H1 (cell line): ENCODE measurements around the gene TIMM8A. TPM values are rescaled to one million over a fixed set of nuclear protein-coding genes. Genes with fewer than 3 reads are reported as not detected.

Experiments
- CTCF ChIA-PET: fragments of 300-600 bp; sonication (Branson Sonifier 250); formaldehyde crosslinking; loops from one replicate; lab custom pipeline; 2021; ENCODE audit not compliant: partially characterized antibody; lab: Charles Lee
- POLR2A ChIA-PET: fragments of 300-600 bp; sonication (Branson Sonifier 250); formaldehyde crosslinking; loops from one replicate; lab custom pipeline; 2021; ENCODE audit warnings: inconsistent platforms; ENCODE audit not compliant: partially characterized antibody; lab: Charles Lee
- DNase-seq, 2 experiments: peaks; one replicate each; pipeline versions ENCODE4 v3.0.0 to v3.0.0-alpha.2; 2010 to 2022; ENCODE audit warnings: low spot score in 2 of 2, low read depth in 1 of 2, mixed read lengths in 1 of 2
- FAIRE-seq: peaks from 2 replicates; lab custom pipeline; 2011; peaks lifted over from hg19 to GRCh38; lab: Jason Lieb, UNC
- H2AFZ ChIP-seq: 2 replicates; pipeline ENCODE4 v1.8.1; 2012; ENCODE audit warnings: low read length, inconsistent platforms
- H2AK5ac ChIP-seq: 2 replicates; pipeline ENCODE4 v1.6.1; 2013; ENCODE audit warnings: low read depth, low read length
- H2BK120ac ChIP-seq: replicated peaks from 2 replicates; pipeline ENCODE3; 2013; ENCODE audit warnings: low read depth, low read length, inconsistent platforms
- H2BK12ac ChIP-seq: 2 replicates; pipeline ENCODE4 v1.6.1; 2013; ENCODE audit warnings: low read depth, low read length
- H2BK15ac ChIP-seq: 2 replicates; pipeline ENCODE4 v1.6.1; 2013; ENCODE audit warnings: low read length
- H2BK20ac ChIP-seq: 2 replicates; pipeline ENCODE4 v1.6.1; 2013; ENCODE audit warnings: low read length
- H2BK5ac ChIP-seq: 2 replicates; pipeline ENCODE4 v1.6.1; 2013; ENCODE audit warnings: low read depth, low read length
- H3K14ac ChIP-seq: 2 replicates; pipeline ENCODE4 v1.6.1; 2013; ENCODE audit warnings: inconsistent platforms; ENCODE audit not compliant: insufficient read length
- H3K18ac ChIP-seq: 2 replicates; pipeline ENCODE4 v1.6.1; 2013; ENCODE audit warnings: low read length; ENCODE audit errors: extremely low read depth
- H3K23ac ChIP-seq: 2 replicates; pipeline ENCODE4 v1.6.1; 2013; ENCODE audit warnings: inconsistent platforms; ENCODE audit not compliant: insufficient read length
- H3K23me2 ChIP-seq: 2 replicates; pipeline ENCODE4 v1.6.1; 2013; ENCODE audit warnings: low read depth, low read length
- H3K27ac ChIP-seq: 2 replicates; pipeline ENCODE4 v1.6.1; 2011; ENCODE audit warnings: low read depth, low read length, inconsistent platforms
- H3K27me3 ChIP-seq, 4 experiments: replicated peaks in 1 of 4; 1 replicate in 1 of 4; 2 replicates in 3 of 4; pipeline versions ENCODE4 v1.6.1 to v1.8.1; 2011 to 2013; ENCODE audit warnings: low read length in 3 of 4, mild to moderate bottlenecking in 3 of 4, inconsistent platforms in 2 of 4, mixed read lengths in 2 of 4, moderate library complexity in 1 of 4; ENCODE audit not compliant: control insufficient read depth in 3 of 4, insufficient read depth in 3 of 4; ENCODE audit errors: extremely low read depth in 1 of 4
- H3K36me3 ChIP-seq, 4 experiments: 2 replicates each; pipeline versions ENCODE4 v1.6.1 to v1.8.1; 2011 to 2013; ENCODE audit warnings: mild to moderate bottlenecking in 4 of 4, low read length in 3 of 4, moderate library complexity in 2 of 4, control low read depth in 1 of 4, inconsistent platforms in 1 of 4; ENCODE audit not compliant: insufficient read depth in 4 of 4, control insufficient read depth in 2 of 4
- H3K4ac ChIP-seq: replicated peaks from 2 replicates; pipeline ENCODE3; 2013; ENCODE audit warnings: low read length, low read depth, mixed read lengths, inconsistent platforms; ENCODE audit not compliant: insufficient read length
- H3K4me1 ChIP-seq, 4 experiments: replicated peaks in 1 of 4; 1 replicate in 1 of 4; 2 replicates in 3 of 4; pipeline versions ENCODE4 v1.6.1 to v1.8.1; 2011 to 2013; ENCODE audit warnings: low read length in 3 of 4, inconsistent platforms in 2 of 4, mixed read lengths in 1 of 4; ENCODE audit not compliant: insufficient read depth in 4 of 4, control insufficient read depth in 3 of 4
- H3K4me2 ChIP-seq, 2 experiments: 2 replicates each; pipeline versions ENCODE4 v1.6.1 to v1.8.1; 2011 to 2013; ENCODE audit warnings: low read depth in 2 of 2, low read length in 2 of 2, control low read depth in 1 of 2, inconsistent platforms in 1 of 2, mild to moderate bottlenecking in 1 of 2; ENCODE audit not compliant: insufficient read depth in 1 of 2
- H3K4me3 ChIP-seq, 4 experiments: fragments of 200-600, 300-600 bp in 1 of 4; sonication (generic), shearing (Covaris generic), sonication (Bioruptor Twin) in 1 of 4; 2 replicates each; pipeline versions ENCODE4 v1.5.1 to v1.8.1; 2011 to 2016; ENCODE audit warnings: low read length in 4 of 4, low read depth in 3 of 4, control low read depth in 2 of 4, inconsistent platforms in 2 of 4, mild to moderate bottlenecking in 2 of 4, mixed read lengths in 1 of 4, moderate library complexity in 1 of 4; ENCODE audit not compliant: insufficient read depth in 2 of 4; ENCODE audit errors: extremely low read depth in 1 of 4
- H3K56ac ChIP-seq: replicated peaks from 2 replicates; pipeline ENCODE3; 2013; ENCODE audit warnings: low read depth, mild to moderate bottlenecking, mixed read lengths, low read length, inconsistent platforms; ENCODE audit not compliant: insufficient read length
- H3K79me1 ChIP-seq: 2 replicates; pipeline ENCODE4 v1.6.1; 2013; ENCODE audit warnings: low read depth, low read length, control low read depth
- H3K79me2 ChIP-seq, 2 experiments: 2 replicates each; pipeline versions ENCODE4 v1.6.1 to v1.8.1; 2012 to 2013; ENCODE audit warnings: low read length in 2 of 2, mild to moderate bottlenecking in 2 of 2, inconsistent platforms in 1 of 2; ENCODE audit not compliant: insufficient read depth in 2 of 2, control insufficient read depth in 1 of 2
- H3K9ac ChIP-seq, 4 experiments: replicated peaks in 1 of 4; 1 replicate in 1 of 4; 2 replicates in 3 of 4; pipeline versions ENCODE4 v1.6.1 to v1.8.1; 2011 to 2013; ENCODE audit warnings: low read depth in 3 of 4, low read length in 3 of 4, control low read depth in 2 of 4, mild to moderate bottlenecking in 2 of 4, moderate library complexity in 2 of 4, inconsistent platforms in 1 of 4; ENCODE audit errors: extremely low read depth in 1 of 4
- H3K9me3 ChIP-seq, 2 experiments: 2 replicates each; pipeline versions ENCODE4 v1.6.1 to v1.8.1; 2012 to 2013; ENCODE audit warnings: mild to moderate bottlenecking in 2 of 2, moderate library complexity in 2 of 2, control low read depth in 1 of 2, inconsistent platforms in 1 of 2, low read depth in 1 of 2, low read length in 1 of 2, mixed read lengths in 1 of 2; ENCODE audit not compliant: insufficient read depth in 2 of 2
- H4K20me1 ChIP-seq, 2 experiments: replicated peaks in 1 of 2; 2 replicates each; pipeline versions ENCODE3 to v1.8.1; 2011 to 2013; ENCODE audit warnings: inconsistent platforms in 2 of 2, low read length in 2 of 2, mild to moderate bottlenecking in 1 of 2; ENCODE audit not compliant: insufficient read depth in 2 of 2, control insufficient read depth in 1 of 2
- H4K5ac ChIP-seq: 2 replicates; pipeline ENCODE4 v1.6.1; 2013; ENCODE audit warnings: low read length, low read depth, mixed read lengths, inconsistent platforms; ENCODE audit not compliant: insufficient read length
- H4K8ac ChIP-seq: 2 replicates; pipeline ENCODE4 v1.8.0; 2013; ENCODE audit warnings: mild to moderate bottlenecking, moderate library complexity, low read length, inconsistent platforms; ENCODE audit not compliant: insufficient read depth; ENCODE audit errors: extremely low read depth
- H4K91ac ChIP-seq: replicated peaks from 2 replicates; pipeline ENCODE3; 2013; ENCODE audit warnings: low read length, mixed read lengths, inconsistent platforms; ENCODE audit not compliant: insufficient read length
- CTCF ChIP-seq, 3 experiments: IDR thresholded peaks; 1 replicate in 2 of 3; 2 replicates in 1 of 3; pipeline versions ENCODE4 v1.5.1 to v1.6.1; 2011; ENCODE audit warnings: low read length in 3 of 3, mild to moderate bottlenecking in 3 of 3, inconsistent platforms in 2 of 3, low read depth in 1 of 3, moderate library complexity in 1 of 3; ENCODE audit not compliant: insufficient read depth in 1 of 3; ENCODE audit errors: control extremely low read depth in 1 of 3
- FOSL1 ChIP-seq: IDR thresholded peaks from 2 replicates; pipeline ENCODE4 v1.6.1; 2011; ENCODE audit warnings: mild to moderate bottlenecking, low read depth, low read length, moderate library complexity; ENCODE audit not compliant: insufficient read depth
- KDM1A ChIP-seq: fragments of 200-600, 300-600 bp; sonication (generic); IDR thresholded peaks from 2 replicates; pipeline ENCODE4 v1.7.1; 2016; ENCODE audit warnings: mild to moderate bottlenecking, low read length, borderline replicate concordance
- SP4 ChIP-seq: IDR thresholded peaks from 2 replicates; pipeline ENCODE4 v1.6.1; 2012; ENCODE audit warnings: low read length, inconsistent platforms
- SUZ12 ChIP-seq: fragments of 200-600 bp; sonication (generic); IDR thresholded peaks from 2 replicates; pipeline ENCODE4 v1.6.1; 2012; ENCODE audit warnings: mild to moderate bottlenecking, inconsistent platforms, low read length, moderate library complexity, mixed read lengths
- polyA plus RNA-seq, 7 experiments: library from polyadenylated mRNA; depleted of rRNA in 3 of 7; stranded (reverse) in 5 of 7; unstranded in 2 of 7; fragments of >200 nt in 5 of 7; fragments of 200-250 nt in 2 of 7; gene quantifications; 1 replicate in 5 of 7; 2 replicates in 1 of 7; 4 replicates in 1 of 7; pipeline versions ENCODE4 v1.2.1 to v1.2.3, GENCODE V29; 2011 to 2013; ENCODE audit warnings: missing spikeins in 2 of 7, mixed read lengths in 2 of 7
- total RNA-seq: library from RNA; stranded (reverse); fragmentation: NEBNext Ultra II Directional; extraction: Animal tissue kit (Norgen Biotek cat#: 25700); gene quantifications from 2 replicates; pipeline ENCODE4 v1.2.1, GENCODE V29; 2021

The TIMM8A gene
- total and polyA plus RNA-seq, 2 of the 8 experiments (the other 6 are each of a cell fraction or from before 2014, with no cell fraction given), result 16.1 to 38.1 TPM

- H4K8ac ChIP-seq, result no peak overlapping the region
- no peak overlapping the region for H2BK20ac ChIP-seq
- H2AFZ ChIP-seq, result no peak overlapping the region
- H2BK5ac ChIP-seq, result no peak overlapping the region
- H3K56ac ChIP-seq, result no peak overlapping the region
- POLR2A ChIA-PET, result no interaction called here
- no peak overlapping the region for H4K5ac ChIP-seq
- no peak overlapping the region for H3K23ac ChIP-seq
- H2BK15ac ChIP-seq, result no peak overlapping the region
- H3K27me3 ChIP-seq, result no peaks in the 10 kb centered on the region
- H2AK5ac ChIP-seq, result no peak overlapping the region
- no peak overlapping the region for H4K91ac ChIP-seq
- no peaks in the 10 kb centered on the region for H3K9me3 ChIP-seq
- H3K36me3 ChIP-seq, result no peaks in the 10 kb centered on the region
- no peak for FAIRE-seq
- H3K4me3 ChIP-seq, result no peak overlapping the region
- H3K9ac ChIP-seq, result no peak overlapping the region
- CTCF ChIA-PET, result no interaction called here
- H4K20me1 ChIP-seq, result no peaks in the 10 kb centered on the region
- no peak overlapping the region for H3K4me2 ChIP-seq
- H3K79me2 ChIP-seq, result no peaks in the 10 kb centered on the region
- H3K79me1 ChIP-seq, result no peaks in the 10 kb centered on the region
- no peaks in the 10 kb centered on the region for H3K23me2 ChIP-seq
- H3K14ac ChIP-seq, result no peak overlapping the region
- H3K4me1 ChIP-seq, result no peaks in the 10 kb centered on the region
- no peak overlapping the region for H3K4ac ChIP-seq
- no peak overlapping the region for H3K18ac ChIP-seq
- no peak overlapping the region for H2BK120ac ChIP-seq
- no peak overlapping the region for H3K27ac ChIP-seq
- no peak overlapping the region for H2BK12ac ChIP-seq
- DNase-seq, result no peak
- TF ChIP-seq SP4 (no peak), SUZ12 (no peak), FOSL1 (no peak), CTCF (IDR thresholded peaks at IDR 0.05; ENCODE audit: control extremely low read depth in 1 of 3, insufficient read depth in 1 of 3, low read depth in 1 of 3, low read length in 3 of 3) (no peak), KDM1A (no peak)
These were observed 14.2 kb upstream of the TIMM8A start for GRCh38 chrX:101362757-101363156.
